WI38 (cell line): Measurements from ENCODE around the gene SLC25A14.
A peak's percentile ranks its signal among the peaks of the same experiment; 100 is the strongest.

Experiments used
- H3K4me3 ChIP-seq: 2 replicates; pipeline ENCODE4 v1.5.1; 2011; ENCODE audit warnings: low read depth, mild to moderate bottlenecking, control low read depth, low read length
- TF ChIP-seq, protein P1 (sequence below): IDR thresholded peaks from 2 replicates; pipeline ENCODE4 v1.5.1; 2012; ENCODE audit warnings: low read depth, mild to moderate bottlenecking, control low read depth, low read length

Gene SLC25A14, protein sequence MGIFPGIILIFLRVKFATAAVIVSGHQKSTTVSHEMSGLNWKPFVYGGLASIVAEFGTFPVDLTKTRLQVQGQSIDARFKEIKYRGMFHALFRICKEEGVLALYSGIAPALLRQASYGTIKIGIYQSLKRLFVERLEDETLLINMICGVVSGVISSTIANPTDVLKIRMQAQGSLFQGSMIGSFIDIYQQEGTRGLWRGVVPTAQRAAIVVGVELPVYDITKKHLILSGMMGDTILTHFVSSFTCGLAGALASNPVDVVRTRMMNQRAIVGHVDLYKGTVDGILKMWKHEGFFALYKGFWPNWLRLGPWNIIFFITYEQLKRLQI

DNA sequence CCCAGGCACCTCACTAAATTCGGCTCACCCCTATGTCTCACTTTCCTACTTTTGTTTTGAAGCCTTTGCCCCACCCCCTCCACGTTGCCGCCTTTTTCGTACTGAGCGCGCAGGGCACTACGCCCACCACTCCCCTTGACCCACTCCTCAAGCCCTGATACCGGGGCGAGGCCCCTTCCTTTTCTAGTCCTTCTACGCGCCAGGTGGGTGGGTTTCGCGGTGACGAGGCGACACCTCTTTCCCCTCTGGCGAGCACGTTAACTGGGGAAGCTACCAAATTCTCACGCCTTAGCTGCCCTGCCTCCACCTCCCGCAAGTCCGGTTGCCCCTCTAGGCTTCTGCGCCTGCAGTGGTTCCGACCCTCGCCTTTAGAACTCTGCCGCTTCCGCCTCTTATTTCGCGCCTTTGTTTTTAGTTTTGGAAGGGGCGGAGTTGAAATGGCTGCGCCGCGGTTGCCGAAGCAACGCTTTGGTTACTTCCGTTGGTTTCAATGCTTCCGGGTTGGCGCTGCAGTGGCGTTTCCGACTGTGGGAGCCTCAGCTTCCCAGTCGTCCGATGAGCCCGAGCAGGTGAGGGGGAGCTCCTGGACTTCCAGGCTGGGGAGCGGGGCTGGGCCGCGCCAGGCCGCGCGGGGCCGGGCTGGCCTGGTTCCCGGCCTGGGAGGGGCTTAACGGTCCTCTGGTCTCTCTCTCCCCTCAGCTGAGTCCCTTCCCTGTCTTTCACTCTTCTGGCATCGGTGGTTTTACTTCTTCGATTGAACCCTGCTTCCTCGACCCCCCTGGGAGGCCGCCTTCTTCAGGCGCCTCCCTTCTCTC lies at the start of gene SLC25A14:
SLC25A14 (plus strand) TSS at position 512 of the 815 bp plus-strand sequence. CDS start 360 bp downstream, outside the sequence.
- H3K4me3 ChIP-seq, result peak within 1 kb of the TSS; percentile 72
- TF ChIP-seq, protein P1, sequence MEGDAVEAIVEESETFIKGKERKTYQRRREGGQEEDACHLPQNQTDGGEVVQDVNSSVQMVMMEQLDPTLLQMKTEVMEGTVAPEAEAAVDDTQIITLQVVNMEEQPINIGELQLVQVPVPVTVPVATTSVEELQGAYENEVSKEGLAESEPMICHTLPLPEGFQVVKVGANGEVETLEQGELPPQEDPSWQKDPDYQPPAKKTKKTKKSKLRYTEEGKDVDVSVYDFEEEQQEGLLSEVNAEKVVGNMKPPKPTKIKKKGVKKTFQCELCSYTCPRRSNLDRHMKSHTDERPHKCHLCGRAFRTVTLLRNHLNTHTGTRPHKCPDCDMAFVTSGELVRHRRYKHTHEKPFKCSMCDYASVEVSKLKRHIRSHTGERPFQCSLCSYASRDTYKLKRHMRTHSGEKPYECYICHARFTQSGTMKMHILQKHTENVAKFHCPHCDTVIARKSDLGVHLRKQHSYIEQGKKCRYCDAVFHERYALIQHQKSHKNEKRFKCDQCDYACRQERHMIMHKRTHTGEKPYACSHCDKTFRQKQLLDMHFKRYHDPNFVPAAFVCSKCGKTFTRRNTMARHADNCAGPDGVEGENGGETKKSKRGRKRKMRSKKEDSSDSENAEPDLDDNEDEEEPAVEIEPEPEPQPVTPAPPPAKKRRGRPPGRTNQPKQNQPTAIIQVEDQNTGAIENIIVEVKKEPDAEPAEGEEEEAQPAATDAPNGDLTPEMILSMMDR, result no peak

DNA sequence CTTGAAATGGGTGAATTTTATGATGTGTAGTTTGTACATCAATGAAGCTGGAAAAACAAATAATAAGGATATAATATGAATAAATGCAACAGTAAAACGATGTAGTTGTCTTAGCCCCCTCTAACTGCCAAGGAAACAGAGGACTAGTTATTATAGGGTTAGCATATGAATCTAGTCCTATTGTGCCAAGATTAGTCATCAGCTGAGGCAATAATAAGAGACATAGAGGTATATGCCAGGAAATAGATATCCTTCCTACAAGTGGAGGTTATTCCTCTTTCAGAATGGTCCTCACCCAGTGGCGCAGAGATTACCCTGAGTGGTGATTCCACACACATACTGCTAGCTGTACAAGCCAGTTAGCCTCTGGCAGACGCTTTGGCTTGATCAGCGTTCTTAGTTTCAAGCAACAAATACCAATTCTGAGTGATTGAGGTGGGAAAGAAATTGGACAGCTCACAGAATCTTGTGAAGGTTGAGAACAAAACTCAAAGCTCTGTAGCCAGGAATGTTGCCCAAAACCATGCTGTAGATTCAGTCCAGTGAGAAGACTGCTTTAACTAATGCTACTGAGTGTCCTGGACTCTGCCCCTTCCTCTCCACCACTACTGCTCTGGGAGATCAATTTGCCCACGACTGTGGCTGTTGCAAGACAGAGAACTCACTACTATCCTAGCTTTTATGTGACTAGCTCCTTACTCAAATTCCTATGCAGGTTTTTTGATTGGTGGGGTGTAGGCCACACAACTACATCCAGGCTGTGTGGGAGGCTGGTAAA lies 44.0 kb upstream of the SLC25A14 start:
- TF ChIP-seq, protein P1, result no peak
- H3K4me3 ChIP-seq, result no peak overlapping the region

DNA sequence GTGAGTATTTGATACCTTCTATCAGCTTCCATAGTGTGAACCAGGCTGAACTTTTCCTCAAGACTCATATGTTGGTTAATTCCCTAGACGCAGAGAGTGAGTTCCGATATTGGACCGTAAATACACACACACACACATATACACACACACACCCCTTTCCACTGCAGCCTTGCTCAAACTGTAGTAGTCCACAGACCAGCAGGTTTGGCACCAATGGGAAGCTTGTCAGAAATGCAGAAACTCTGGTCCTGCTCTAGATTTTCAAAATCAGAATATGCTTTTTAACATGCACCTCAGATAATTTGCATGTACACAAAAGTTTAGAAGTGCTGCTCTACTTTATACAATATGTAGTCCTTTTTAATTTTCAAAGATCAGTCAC lies 43.4 kb upstream of the SLC25A14 start:
- no peak overlapping the region for H3K4me3 ChIP-seq
- TF ChIP-seq, protein P1, result no peak

DNA sequence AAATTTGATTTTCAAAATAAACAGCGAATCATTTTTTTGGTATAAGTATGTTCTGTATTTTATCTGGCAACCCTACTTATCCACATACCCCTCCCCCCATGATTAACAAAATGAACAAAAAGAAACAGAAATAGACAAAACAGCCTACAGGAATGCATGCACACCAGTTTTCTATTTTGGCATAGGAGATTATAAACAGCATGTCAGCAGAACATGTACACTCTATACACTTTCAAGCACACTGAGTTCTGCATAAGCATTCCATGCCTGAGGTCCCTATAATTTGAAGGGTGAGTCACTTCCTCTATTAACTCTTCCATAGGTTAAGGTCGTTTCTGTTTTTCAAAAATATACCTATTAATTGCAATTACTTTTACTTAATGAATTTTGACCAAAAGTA lies 43.0 kb upstream of the SLC25A14 start:
- H3K4me3 ChIP-seq, result no peak overlapping the region
- TF ChIP-seq, protein P1, result no peak

DNA sequence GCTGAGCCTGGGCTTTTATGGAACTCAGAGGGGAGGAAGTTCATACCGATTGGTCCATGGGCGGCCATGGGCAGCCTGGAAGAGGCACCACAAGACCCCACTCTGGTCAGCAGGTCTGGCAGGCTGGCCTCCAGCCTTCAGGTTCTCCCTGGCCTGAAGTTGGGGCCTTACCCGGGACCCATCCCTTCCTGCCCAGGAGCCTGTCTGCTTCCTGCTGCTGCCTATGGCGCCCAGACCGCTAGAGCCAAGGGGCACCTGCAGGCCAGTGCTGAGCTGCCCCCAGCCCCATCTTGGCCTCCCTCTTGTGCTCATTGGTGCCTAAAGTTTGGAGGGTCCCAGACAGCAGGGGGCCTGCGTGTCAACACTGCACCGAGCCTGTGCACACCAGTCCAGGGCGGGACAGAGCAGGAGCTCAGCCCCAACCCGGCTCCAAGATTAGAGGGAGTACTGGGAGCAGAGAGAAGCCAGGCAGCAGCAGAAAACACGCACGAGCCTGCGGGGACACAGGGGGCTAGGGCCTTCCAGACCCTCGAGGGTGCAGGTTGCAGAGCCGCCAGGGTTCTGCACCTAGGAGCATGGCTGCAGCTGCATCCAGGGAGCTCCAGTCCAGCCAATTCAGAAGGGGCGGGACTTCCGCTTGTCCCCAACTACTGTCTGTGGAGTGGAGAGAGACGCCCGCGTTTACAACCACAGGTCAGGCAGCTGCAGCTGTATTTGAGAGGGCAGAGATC lies 40.3 kb upstream of the SLC25A14 start:
- H3K4me3 ChIP-seq, result no peak overlapping the region
- TF ChIP-seq, protein P1, result no peak

DNA sequence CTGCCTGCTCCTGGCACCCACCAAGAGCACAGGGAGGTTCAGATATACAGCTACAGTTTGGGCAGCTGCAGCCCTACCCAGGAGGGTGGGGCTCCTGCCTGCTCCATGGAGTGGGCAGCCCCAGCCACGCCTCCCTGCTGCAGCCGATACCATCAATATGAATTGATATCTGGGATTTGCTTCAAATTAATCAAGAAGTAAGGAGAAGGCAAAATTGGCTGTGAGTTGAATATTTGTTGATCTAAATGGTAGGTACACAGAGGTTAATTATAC lies 39.8 kb upstream of the SLC25A14 start:
- TF ChIP-seq, protein P1, result no peak
- H3K4me3 ChIP-seq, result no peak overlapping the region
